Loucy (cell line): ENCODE results near the gene CYP46A1.

Source experiments
- H2AFZ ChIP-seq: fragments of 200-600 bp; sonication (generic); 2 replicates; pipeline ENCODE4 v1.6.0; 2016; ENCODE audit warnings: antibody characterized with exemption, mild to moderate bottlenecking, low read length, moderate library complexity
- H3F3A ChIP-seq: fragments of 200-600 bp; 2 replicates; pipeline ENCODE4 v1.6.0; 2016; ENCODE audit warnings: antibody characterized with exemption, low read depth, mild to moderate bottlenecking
- H3K27me3 ChIP-seq: fragments of 200-600 bp; sonication (generic); 2 replicates; pipeline ENCODE4 v1.6.1; 2014; ENCODE audit warnings: low read length, mild to moderate bottlenecking; ENCODE audit not compliant: insufficient read depth, poor library complexity, severe bottlenecking
- H3K36me3 ChIP-seq: fragments of 200-600 bp; sonication (generic); 2 replicates; pipeline ENCODE4 v1.6.1; 2016; ENCODE audit warnings: low read length; ENCODE audit not compliant: insufficient read depth
- H3K4me1 ChIP-seq: fragments of 200-600 bp; sonication (generic); 2 replicates; pipeline ENCODE4 v1.5.1; 2014; ENCODE audit warnings: low read length, mild to moderate bottlenecking; ENCODE audit not compliant: insufficient read depth, poor library complexity, severe bottlenecking
- H3K4me2 ChIP-seq: fragments of 200-600 bp; sonication (generic); 2 replicates; pipeline ENCODE4 v1.6.0; 2014; ENCODE audit warnings: antibody characterized with exemption, low read length, low read depth, mild to moderate bottlenecking; ENCODE audit not compliant: poor library complexity, severe bottlenecking
- H3K4me3 ChIP-seq: fragments of 200-600 bp; sonication (generic); 2 replicates; pipeline ENCODE4 v1.5.1; 2014; ENCODE audit warnings: low read length, mild to moderate bottlenecking, mixed read lengths; ENCODE audit not compliant: poor library complexity, severe bottlenecking
- H3K79me2 ChIP-seq: fragments of 200-600 bp; sonication (generic); 2 replicates; pipeline ENCODE4 v1.6.1; 2014; ENCODE audit warnings: low read length; ENCODE audit not compliant: insufficient read depth
- H3K9ac ChIP-seq: fragments of 200-600 bp; sonication (generic); 2 replicates; pipeline ENCODE4 v1.6.0; 2014; ENCODE audit warnings: mild to moderate bottlenecking, low read depth, low read length, moderate library complexity; ENCODE audit not compliant: poor library complexity, severe bottlenecking
- H3K9me2 ChIP-seq: fragments of 200-600 bp; sonication (generic); replicated peaks from 2 replicates; pipeline ENCODE4 v1.6.1; 2016; ENCODE audit warnings: low read depth, low read length, mixed read lengths
- H3K9me3 ChIP-seq: fragments of 200-600 bp; sonication (generic); 2 replicates; pipeline ENCODE4 v1.6.1; 2014; ENCODE audit warnings: mild to moderate bottlenecking, antibody characterized with exemption, low read length, low read depth; ENCODE audit not compliant: insufficient read depth
- H4K20me1 ChIP-seq: fragments of 200-600 bp; sonication (generic); 2 replicates; pipeline ENCODE4 v1.6.0; 2014; ENCODE audit warnings: antibody characterized with exemption, low read length, mild to moderate bottlenecking; ENCODE audit not compliant: insufficient read depth, poor library complexity, severe bottlenecking
- CTCF ChIP-seq: fragments of 200-600 bp; sonication (generic); conservative IDR thresholded peaks from 2 replicates; pipeline ENCODE4 v1.5.1; 2014; ENCODE audit warnings: mild to moderate bottlenecking, antibody characterized with exemption, low read length
- EZH2phosphoT487 ChIP-seq: fragments of 200-600 bp; IDR thresholded peaks from 2 replicates; pipeline ENCODE4 v1.6.1; 2018; ENCODE audit warnings: antibody characterized with exemption, mild to moderate bottlenecking, moderate library complexity, borderline replicate concordance

The CYP46A1 gene

GRCh38 chr14:99756796-99757195 is 72.7 kb downstream of the CYP46A1 start:
- Histone ChIP-seq H3K4me1 (peaks cover 28% of the 10 kb centered on the region), H3K9me3 (no peaks in the 10 kb centered on the region), H4K20me1 (no peaks in the 10 kb centered on the region), H3K9ac (no peak overlapping the region), H3K9me2 (no peaks in the 10 kb centered on the region), H3K79me2 (no peaks in the 10 kb centered on the region), H3F3A (no peaks in the 10 kb centered on the region), H2AFZ (no peak overlapping the region), H3K36me3 (no peaks in the 10 kb centered on the region), H3K4me3 (no peak overlapping the region), H3K27me3 (no peaks in the 10 kb centered on the region), H3K4me2 (no peak overlapping the region)
- TF ChIP-seq EZH2phosphoT487 (no peak), CTCF (no peak)

GRCh38 chr14:99757331-99758070 is 73.4 kb downstream of the CYP46A1 start:
- Histone ChIP-seq H3K27me3 (no peaks in the 10 kb centered on the region), H3K4me2 (no peak overlapping the region), H3K4me1 (peaks cover 22% of the 10 kb centered on the region), H3K36me3 (no peaks in the 10 kb centered on the region), H2AFZ (no peak overlapping the region), H3K79me2 (no peaks in the 10 kb centered on the region), H3F3A (no peaks in the 10 kb centered on the region), H4K20me1 (no peaks in the 10 kb centered on the region), H3K9me2 (no peaks in the 10 kb centered on the region), H3K4me3 (no peak overlapping the region), H3K9ac (no peak overlapping the region), H3K9me3 (no peaks in the 10 kb centered on the region)
- TF ChIP-seq EZH2phosphoT487 = no peak
- no peak for TF ChIP-seq CTCF

- Histone ChIP-seq H3K4me3 (no peak overlapping the region), H3K9ac (no peak overlapping the region), H2AFZ (no peak overlapping the region), H3F3A (no peaks in the 10 kb centered on the region), H3K9me2 (no peaks in the 10 kb centered on the region), H3K27me3 (no peaks in the 10 kb centered on the region), H3K36me3 (no peaks in the 10 kb centered on the region), H4K20me1 (no peaks in the 10 kb centered on the region), H3K79me2 (no peaks in the 10 kb centered on the region), H3K4me1 (peaks cover 16% of the 10 kb centered on the region), H3K9me3 (no peaks in the 10 kb centered on the region), H3K4me2 (no peak overlapping the region)
- no peak for TF ChIP-seq EZH2phosphoT487
- TF ChIP-seq CTCF = no peak
Observed at GRCh38 chr14:99758121-99758821, 74.2 kb downstream of the CYP46A1 start.
